IMR-90 (cell line): Measurements from ENCODE around the gene CCSER1. TPM values are rescaled to one million over a fixed set of nuclear protein-coding genes. Genes with fewer than 3 reads are reported as not detected.

Source experiments
- ATAC-seq: fragments of 200-7000 bp; cut with Tn5 transposase; 2 replicates; pipeline ENCODE4 v1.9.1; 2020; ENCODE audit warnings: low read depth, mild to moderate bottlenecking, moderate library complexity
- BruUV-seq: library from RNA; stranded (reverse); fragments of 400-500 nt; replicated peaks from 2 replicates; lab custom pipeline; 2021; lab: Mats Ljungman, UMichigan
- CTCF ChIA-PET: fragments of 300-600 bp; formaldehyde crosslinking; extraction: SDS; loops from one replicate; lab custom pipeline; 2021; ENCODE audit warnings: antibody characterized with exemption; lab: Yijun Ruan, JAX
- POLR2A ChIA-PET: fragments of 300-600 bp; sonication (Branson Sonifier 250); formaldehyde crosslinking; loops from one replicate; lab custom pipeline; 2022; ENCODE audit warnings: antibody characterized with exemption; ENCODE audit not compliant: unreplicated experiment; lab: Charles Lee
- DNase-seq: peaks from one replicate; pipeline ENCODE4 v3.0.0; 2013
- H2AFZ ChIP-seq: replicated peaks from 2 replicates; pipeline ENCODE3; 2013; ENCODE audit warnings: low read length, mild to moderate bottlenecking; ENCODE audit not compliant: poor library complexity
- H2AK5ac ChIP-seq: 2 replicates; pipeline ENCODE4 v1.6.1; 2013; ENCODE audit warnings: low read depth, low read length, inconsistent platforms
- H2AK9ac ChIP-seq: replicated peaks from 2 replicates; pipeline ENCODE3; 2013; ENCODE audit warnings: mild to moderate bottlenecking, low read depth, low read length, moderate library complexity; ENCODE audit not compliant: poor library complexity
- H2BK120ac ChIP-seq: 2 replicates; pipeline ENCODE4 v1.6.1; 2013; ENCODE audit warnings: low read depth, low read length, inconsistent platforms
- H2BK15ac ChIP-seq: 3 replicates; pipeline ENCODE4 v1.6.1; 2013; ENCODE audit warnings: low read depth, low read length, inconsistent platforms
- H2BK20ac ChIP-seq: 2 replicates; pipeline ENCODE4 v1.6.1; 2013; ENCODE audit warnings: low read depth, mild to moderate bottlenecking, inconsistent platforms, low read length, moderate library complexity
- H2BK5ac ChIP-seq: 2 replicates; pipeline ENCODE4 v1.6.1; 2013; ENCODE audit warnings: mild to moderate bottlenecking, low read depth, low read length, inconsistent platforms; ENCODE audit not compliant: poor library complexity, severe bottlenecking
- H3K14ac ChIP-seq: replicated peaks from 2 replicates; pipeline ENCODE4 v1.6.1; 2013; ENCODE audit warnings: low read depth, low read length, inconsistent platforms
- H3K18ac ChIP-seq: 2 replicates; pipeline ENCODE4 v1.6.1; 2013; ENCODE audit warnings: low read depth, low read length, control low read depth
- H3K23ac ChIP-seq: 2 replicates; pipeline ENCODE4 v1.6.1; 2013; ENCODE audit warnings: low read depth, low read length, inconsistent platforms
- H3K27ac ChIP-seq: 2 replicates; pipeline ENCODE4 v1.5.1; 2013; ENCODE audit warnings: mild to moderate bottlenecking, control low read depth, low read length; ENCODE audit not compliant: insufficient read depth
- H3K27me3 ChIP-seq: 2 replicates; pipeline ENCODE4 v1.6.1; 2013; ENCODE audit warnings: low read length; ENCODE audit not compliant: control insufficient read depth, insufficient read depth
- H3K36me3 ChIP-seq: 2 replicates; pipeline ENCODE4 v1.6.1; 2013; ENCODE audit warnings: low read length, mixed read lengths; ENCODE audit not compliant: control insufficient read depth, insufficient read depth
- H3K4ac ChIP-seq: 2 replicates; pipeline ENCODE4 v1.6.1; 2013; ENCODE audit warnings: low read depth, low read length, inconsistent platforms
- H3K4me1 ChIP-seq: 2 replicates; pipeline ENCODE4 v1.6.1; 2013; ENCODE audit warnings: low read length, mixed read lengths; ENCODE audit not compliant: control insufficient read depth, insufficient read depth
- H3K4me2 ChIP-seq: 2 replicates; pipeline ENCODE4 v1.6.1; 2013; ENCODE audit warnings: low read depth, mild to moderate bottlenecking, control low read depth, low read length, moderate library complexity
- H3K4me3 ChIP-seq: 2 replicates; pipeline ENCODE4 v1.5.1; 2013; ENCODE audit warnings: low read depth, mild to moderate bottlenecking, control low read depth, low read length, moderate library complexity; ENCODE audit not compliant: insufficient read depth
- H3K56ac ChIP-seq: 2 replicates; pipeline ENCODE4 v1.6.1; 2013; ENCODE audit warnings: low read length, inconsistent platforms; ENCODE audit not compliant: insufficient read depth; ENCODE audit errors: extremely low read depth
- H3K79me1 ChIP-seq, 2 experiments: 2 replicates each; pipeline ENCODE4 v1.6.1; 2013; ENCODE audit warnings: low read length in 2 of 2, inconsistent platforms in 1 of 2, low read depth in 1 of 2
- H3K9ac ChIP-seq: 2 replicates; pipeline ENCODE4 v1.6.1; 2013; ENCODE audit warnings: low read depth, low read length, control low read depth
- H3K9me1 ChIP-seq: 2 replicates; pipeline ENCODE4 v1.6.1; 2013; ENCODE audit warnings: low read length, inconsistent platforms; ENCODE audit not compliant: insufficient read depth
- H3K9me3 ChIP-seq: 2 replicates; pipeline ENCODE4 v1.6.1; 2013; ENCODE audit warnings: low read length; ENCODE audit not compliant: control insufficient read depth, insufficient read depth
- H4K20me1 ChIP-seq: 2 replicates; pipeline ENCODE4 v1.6.1; 2013; ENCODE audit warnings: low read length, inconsistent platforms; ENCODE audit not compliant: insufficient read depth
- H4K5ac ChIP-seq: 2 replicates; pipeline ENCODE4 v1.6.1; 2013; ENCODE audit warnings: mild to moderate bottlenecking, low read depth, low read length, control low read depth
- H4K8ac ChIP-seq, 2 experiments: 2 replicates each; pipeline ENCODE4 v1.6.1; 2013; ENCODE audit warnings: low read depth in 2 of 2, low read length in 2 of 2, control low read depth in 1 of 2, inconsistent platforms in 1 of 2
- H4K91ac ChIP-seq: 2 replicates; pipeline ENCODE4 v1.6.1; 2013; ENCODE audit warnings: low read depth, low read length, inconsistent platforms; ENCODE audit not compliant: insufficient read depth
- CEBPB ChIP-seq: IDR thresholded peaks from 2 replicates; pipeline ENCODE4 v1.6.1; 2012; ENCODE audit warnings: low read depth, low read length, improper control_type of control experiment
- NFE2L2 ChIP-seq: fragments of 150-350 bp; IDR thresholded peaks from 2 replicates; pipeline ENCODE4 v1.6.1; 2016; ENCODE audit warnings: low read depth, mild to moderate bottlenecking, low read length
- WGBS, 2 experiments: methylation state at CpG; one replicate each; pipeline versions ENCODE4 v1.1.5 to v1.1.7; 2013; ENCODE audit warnings: missing lambda C conversion rate in 2 of 2; ENCODE audit not compliant: insufficient read length in 1 of 2; ENCODE audit errors: extremely low coverage in 2 of 2; 5-methylcytosine and 5-hydroxymethylcytosine counted together
- dilution Hi-C: fragments of 300-500 bp; cut with HindIII; formaldehyde crosslinking; loops from one replicate; pipeline ENCODE4 v1.14.3; 2018; ENCODE audit warnings: low sequenced_read_pairs; ENCODE audit not compliant: unreplicated experiment
- in situ Hi-C: fragments of 300-500 bp; cut with MboI; formaldehyde crosslinking; loops from 3 replicates; pipeline ENCODE4 v1.14.3; 2019; ENCODE audit warnings: low sequenced_read_pairs, inconsistent platforms, mixed read lengths
- intact Hi-C: fragments of 100-400 bp; cut with micrococcal nuclease; formaldehyde crosslinking; loops from 2 replicates; pipeline ENCODE4 v1.10.0; 2022
- polyA plus RNA-seq, 3 experiments: library from polyadenylated mRNA; depleted of rRNA; stranded (reverse); fragments of >200 nt; gene quantifications; 2 replicates each; pipeline ENCODE4 v1.2.3, GENCODE V29; 2012; ENCODE audit warnings: low replicate concordance in 1 of 3
- total RNA-seq: library from RNA; depleted of rRNA; stranded (reverse); fragments of >200 nt; gene quantifications from 2 replicates; pipeline ENCODE4 v1.2.3, GENCODE V29; 2012

CCSER1 gene
- total and polyA plus RNA-seq, 2 of the 4 experiments (the other 2 are of a cell fraction): not detected

GRCh38 chr4:90660672-90661071 lies 533.5 kb downstream of the CCSER1 start:
- POLR2A ChIA-PET: no interaction called here
- Histone ChIP-seq H2BK15ac (no peak overlapping the region), H2BK20ac (no peak overlapping the region), H4K8ac (no peak overlapping the region), H3K56ac (no peak overlapping the region), H3K4me3 (no peak overlapping the region), H2AK5ac (no peak overlapping the region), H3K4me1 (no peaks in the 10 kb centered on the region), H4K5ac (no peak overlapping the region), H3K9ac (no peak overlapping the region), H3K18ac (no peak overlapping the region), H3K4ac (no peak overlapping the region), H3K27me3 (no peaks in the 10 kb centered on the region), H3K36me3 (no peaks in the 10 kb centered on the region), H2AFZ (no peak overlapping the region), H3K14ac (no peak overlapping the region), H2AK9ac (no peak overlapping the region), H2BK120ac (no peak overlapping the region), H3K9me1 (no peaks in the 10 kb centered on the region), H3K27ac (no peak overlapping the region), H3K9me3 (no peaks in the 10 kb centered on the region), H4K91ac (no peak overlapping the region), H2BK5ac (no peak overlapping the region), H3K4me2 (no peak overlapping the region), H3K79me1 (no peaks in the 10 kb centered on the region), H3K23ac (no peak overlapping the region), H4K20me1 (no peaks in the 10 kb centered on the region)
- no peak for DNase-seq
- dilution Hi-C loops (no loop called here), in situ Hi-C loops (no loop called here), intact Hi-C loops (no loop called here)
- no peak for ATAC-seq
- no TSS peak for BruUV-seq
- CTCF ChIA-PET: no interaction called here
- TF ChIP-seq NFE2L2 (no peak), CEBPB (peak; percentile 79)
- no CpG with 5 or more reads among the region's 3 CpGs for WGBS, 2 experiments
